Retinal pigment epithelial cell (primary cell): ENCODE results near the gene PCSK5.

ENCODE experiments used
- DNase-seq: peaks from one replicate; pipeline ENCODE4 v3.0.0-alpha.2; 2010; ENCODE audit warnings: low read depth
- H3K4me3 ChIP-seq: 2 replicates; pipeline ENCODE4 v1.5.1; 2011; ENCODE audit warnings: mild to moderate bottlenecking, low read length, control low read depth, moderate library complexity
- CTCF ChIP-seq: conservative IDR thresholded peaks from 2 replicates; pipeline ENCODE4 v1.5.1; 2011; ENCODE audit warnings: low read depth, low read length, control low read depth, inconsistent platforms

PCSK5 gene

GRCh38 chr9:76112151-76112550 lies 221.7 kb downstream of the PCSK5 start:
- no peak for DNase-seq

GRCh38 chr9:76114144-76114543 lies 223.7 kb downstream of the PCSK5 start:
- no peak overlapping the region for H3K4me3 ChIP-seq
- no peak for TF ChIP-seq CTCF
- DNase-seq = no peak

More at GRCh38 chr9:76112151-76112550, 221.7 kb downstream of the PCSK5 start:
- no peak for TF ChIP-seq CTCF
- no peak overlapping the region for H3K4me3 ChIP-seq

- no peak overlapping the region for H3K4me3 ChIP-seq
- no peak for TF ChIP-seq CTCF
- DNase-seq = no peak
Observed at GRCh38 chr9:76115396-76115795, 224.9 kb downstream of the PCSK5 start.

GRCh38 chr9:76115982-76116646 lies 225.6 kb downstream of the PCSK5 start:
- TF ChIP-seq CTCF = no peak
- H3K4me3 ChIP-seq = no peak overlapping the region
- no peak for DNase-seq

- peak; percentile 16 for DNase-seq
- no peak for TF ChIP-seq CTCF
- no peak overlapping the region for H3K4me3 ChIP-seq
Observed at GRCh38 chr9:76116913-76117312, 226.4 kb downstream of the PCSK5 start.

GRCh38 chr9:76127637-76128036 lies 237.2 kb downstream of the PCSK5 start:
- TF ChIP-seq CTCF = no peak
- DNase-seq = no peak
- H3K4me3 ChIP-seq = no peak overlapping the region

- no peak overlapping the region for H3K4me3 ChIP-seq
- no peak for TF ChIP-seq CTCF
- DNase-seq = no peak
Observed at GRCh38 chr9:76135902-76136301, 245.4 kb downstream of the PCSK5 start.
